ENCODE data around the gene LACTBL1. TPM values are rescaled to one million over a fixed set of nuclear protein-coding genes. Genes with fewer than 3 reads are reported as not detected.

Gene LACTBL1
- total RNA-seq, 1 experiment from 2014 or later = not detected

GRCh38 chr1:22963044-22963677, 9.5 kb downstream of the LACTBL1 start:
- H2BK20ac ChIP-seq (ENCODE audit: low read depth, low read length, poor library complexity, severe bottlenecking) = no peak overlapping the region
- H3K4me3 Mint-ChIP-seq = no peak overlapping the region
- no peak overlapping the region for H3K56ac ChIP-seq (ENCODE audit: insufficient read length, low read depth, low read length)
- H3K9ac ChIP-seq (ENCODE audit: extremely low read depth, insufficient read length, low read length) = no peak overlapping the region
- no peak overlapping the region for H2BK5ac ChIP-seq (ENCODE audit: insufficient read length, low read length)
- no peaks in the 10 kb centered on the region for H4K20me1 ChIP-seq (ENCODE audit: control insufficient read depth, insufficient read depth, insufficient read length)
- H3K27me3 ChIP-seq (ENCODE audit: insufficient read depth, low read length) = no peaks in the 10 kb centered on the region
- H3K27ac Mint-ChIP-seq = no peak overlapping the region
- H3T11ph ChIP-seq (ENCODE audit: low read length) = no peak overlapping the region
- H3K14ac ChIP-seq (ENCODE audit: insufficient read depth, low read length) = no peak overlapping the region
- no peak overlapping the region for H3K4ac ChIP-seq (ENCODE audit: low read depth, low read length)
- H2BK12ac ChIP-seq (ENCODE audit: insufficient read length, low read depth, low read length) = no peak overlapping the region
- H2BK15ac ChIP-seq (ENCODE audit: low read depth, low read length) = no peak overlapping the region
- H3K36me3 Mint-ChIP-seq (ENCODE audit: insufficient read depth in 1 of 3, low read depth in 3 of 3) = no peaks in the 10 kb centered on the region; a peak in 2 of 7 replicates
- H3K4me1 Mint-ChIP-seq = no peaks in the 10 kb centered on the region
- H3K18ac ChIP-seq (ENCODE audit: insufficient read length, low read depth, low read length) = no peak overlapping the region
- no peak overlapping the region for H3K4me2 ChIP-seq (ENCODE audit: insufficient read depth, insufficient read length, low read length)
- no peak overlapping the region for H2BK120ac ChIP-seq (ENCODE audit: low read depth, low read length, poor library complexity, severe bottlenecking)
- no peak overlapping the region for H4K8ac ChIP-seq (replicated peaks; ENCODE audit: insufficient read length, low read depth, low read length)
- no peak overlapping the region for H3K27ac ChIP-seq (ENCODE audit: insufficient read length, low read depth, low read length)
- peaks cover 4 to 5% of the 10 kb centered on the region in 2 experiments; a peak in 3 of 5 replicates for H3K9me3 Mint-ChIP-seq
- peaks cover 26% of the 10 kb centered on the region for H3K27me3 Mint-ChIP-seq (ENCODE audit: low read depth)
- H4K5ac ChIP-seq (ENCODE audit: insufficient read length, low read depth, low read length) = no peak overlapping the region
- no peaks in the 10 kb centered on the region for H3K23me2 ChIP-seq (ENCODE audit: insufficient read length, low read depth, low read length, poor library complexity, severe bottlenecking)
- H3K9me3 ChIP-seq (ENCODE audit: control insufficient read depth, low read depth, low read length) = no peaks in the 10 kb centered on the region
- no peak for DNase-seq
- no peak overlapping the region for H4K91ac ChIP-seq (ENCODE audit: insufficient read length, low read depth, low read length)
- no peak overlapping the region for H3K23ac ChIP-seq (ENCODE audit: insufficient read length, low read depth, low read length)
- H3K79me1 ChIP-seq (ENCODE audit: insufficient read depth, low read depth, low read length, poor library complexity, severe bottlenecking) = no peaks in the 10 kb centered on the region
- no CpG with 5 or more reads among the region's 10 CpGs for WGBS (ENCODE audit: extremely low coverage, insufficient read length, low lambda C conversion rate)
- TF ChIP-seq, protein P1, sequence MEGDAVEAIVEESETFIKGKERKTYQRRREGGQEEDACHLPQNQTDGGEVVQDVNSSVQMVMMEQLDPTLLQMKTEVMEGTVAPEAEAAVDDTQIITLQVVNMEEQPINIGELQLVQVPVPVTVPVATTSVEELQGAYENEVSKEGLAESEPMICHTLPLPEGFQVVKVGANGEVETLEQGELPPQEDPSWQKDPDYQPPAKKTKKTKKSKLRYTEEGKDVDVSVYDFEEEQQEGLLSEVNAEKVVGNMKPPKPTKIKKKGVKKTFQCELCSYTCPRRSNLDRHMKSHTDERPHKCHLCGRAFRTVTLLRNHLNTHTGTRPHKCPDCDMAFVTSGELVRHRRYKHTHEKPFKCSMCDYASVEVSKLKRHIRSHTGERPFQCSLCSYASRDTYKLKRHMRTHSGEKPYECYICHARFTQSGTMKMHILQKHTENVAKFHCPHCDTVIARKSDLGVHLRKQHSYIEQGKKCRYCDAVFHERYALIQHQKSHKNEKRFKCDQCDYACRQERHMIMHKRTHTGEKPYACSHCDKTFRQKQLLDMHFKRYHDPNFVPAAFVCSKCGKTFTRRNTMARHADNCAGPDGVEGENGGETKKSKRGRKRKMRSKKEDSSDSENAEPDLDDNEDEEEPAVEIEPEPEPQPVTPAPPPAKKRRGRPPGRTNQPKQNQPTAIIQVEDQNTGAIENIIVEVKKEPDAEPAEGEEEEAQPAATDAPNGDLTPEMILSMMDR (conservative IDR thresholded peaks at IDR 0.05) = no peak
- H2AFZ ChIP-seq (ENCODE audit: low read length) = no peak overlapping the region
- no peaks in the 10 kb centered on the region for H3K4me1 ChIP-seq (ENCODE audit: insufficient read depth, low read length)
- no peak overlapping the region for H2AK5ac ChIP-seq (ENCODE audit: insufficient read length, low read length)
- H3K79me2 ChIP-seq (ENCODE audit: insufficient read depth, low read length) = no peaks in the 10 kb centered on the region
